HG02870 (cell line): ENCODE data around the gene RAPGEF4.

Experiments used
- ATAC-seq: cut with Tn5 transposase; IDR thresholded peaks from one replicate; pipeline ENCODE4 v1.9.1; 2021; ENCODE audit warnings: mild to moderate bottlenecking, moderate library complexity; ENCODE audit not compliant: unreplicated experiment

The RAPGEF4 gene

DNA sequence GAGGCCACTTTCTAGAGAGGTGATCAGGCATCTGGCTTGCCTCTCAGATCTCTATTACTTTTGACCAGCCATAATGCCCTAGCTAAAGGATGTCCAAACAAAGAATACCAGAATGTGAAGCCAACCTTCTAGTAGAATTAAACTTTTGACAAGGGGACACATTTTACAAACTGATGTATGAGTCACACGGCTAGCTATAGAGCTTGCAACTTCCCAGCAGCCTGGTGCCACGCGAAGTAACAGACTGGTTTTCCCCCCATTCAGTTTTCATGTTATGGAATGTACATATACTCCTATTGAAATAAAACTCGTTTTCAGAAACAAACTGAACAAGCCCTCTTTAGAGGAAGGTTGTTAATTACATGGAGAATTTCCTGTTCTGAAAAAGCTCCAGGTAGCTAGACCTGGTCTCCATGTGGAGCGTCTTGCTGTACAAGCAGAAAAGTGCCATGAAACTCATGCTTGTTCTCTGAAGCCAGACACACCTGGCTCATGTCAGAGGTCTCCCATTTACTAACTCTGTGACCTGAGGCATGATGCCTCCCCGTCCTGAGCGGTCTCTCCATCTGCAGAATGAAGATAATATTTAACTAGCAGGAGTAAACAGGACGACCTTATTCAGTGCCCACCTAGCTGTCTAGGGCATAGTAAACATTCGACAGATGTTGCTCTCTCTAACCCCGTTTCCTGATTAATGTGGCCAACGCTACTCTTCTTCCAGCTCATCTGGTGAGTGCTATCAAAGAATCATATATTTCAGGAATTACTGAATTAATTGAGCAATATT, 258.5 kb downstream of the RAPGEF4 start:
- ATAC-seq, result no peak

DNA sequence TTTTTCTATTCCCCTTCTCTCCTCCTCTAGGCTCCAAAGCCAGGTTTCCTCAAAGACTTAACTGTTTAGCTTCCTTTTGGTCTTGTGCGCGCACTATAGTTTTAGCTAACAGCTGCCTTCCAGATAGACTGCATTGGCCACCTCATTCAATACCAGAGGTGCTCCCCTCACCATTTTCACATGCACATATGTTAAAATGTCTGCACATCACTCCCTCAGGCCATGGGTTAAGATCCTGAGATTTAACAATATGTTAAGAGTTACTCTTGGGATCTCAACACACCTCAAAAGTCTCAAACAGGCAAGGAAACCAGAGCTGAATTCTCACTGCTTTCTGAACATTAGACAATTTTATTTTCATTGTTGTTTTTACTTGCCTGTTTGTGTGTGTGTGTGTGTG, 259.2 kb downstream of the RAPGEF4 start:
- ATAC-seq, result no peak

DNA sequence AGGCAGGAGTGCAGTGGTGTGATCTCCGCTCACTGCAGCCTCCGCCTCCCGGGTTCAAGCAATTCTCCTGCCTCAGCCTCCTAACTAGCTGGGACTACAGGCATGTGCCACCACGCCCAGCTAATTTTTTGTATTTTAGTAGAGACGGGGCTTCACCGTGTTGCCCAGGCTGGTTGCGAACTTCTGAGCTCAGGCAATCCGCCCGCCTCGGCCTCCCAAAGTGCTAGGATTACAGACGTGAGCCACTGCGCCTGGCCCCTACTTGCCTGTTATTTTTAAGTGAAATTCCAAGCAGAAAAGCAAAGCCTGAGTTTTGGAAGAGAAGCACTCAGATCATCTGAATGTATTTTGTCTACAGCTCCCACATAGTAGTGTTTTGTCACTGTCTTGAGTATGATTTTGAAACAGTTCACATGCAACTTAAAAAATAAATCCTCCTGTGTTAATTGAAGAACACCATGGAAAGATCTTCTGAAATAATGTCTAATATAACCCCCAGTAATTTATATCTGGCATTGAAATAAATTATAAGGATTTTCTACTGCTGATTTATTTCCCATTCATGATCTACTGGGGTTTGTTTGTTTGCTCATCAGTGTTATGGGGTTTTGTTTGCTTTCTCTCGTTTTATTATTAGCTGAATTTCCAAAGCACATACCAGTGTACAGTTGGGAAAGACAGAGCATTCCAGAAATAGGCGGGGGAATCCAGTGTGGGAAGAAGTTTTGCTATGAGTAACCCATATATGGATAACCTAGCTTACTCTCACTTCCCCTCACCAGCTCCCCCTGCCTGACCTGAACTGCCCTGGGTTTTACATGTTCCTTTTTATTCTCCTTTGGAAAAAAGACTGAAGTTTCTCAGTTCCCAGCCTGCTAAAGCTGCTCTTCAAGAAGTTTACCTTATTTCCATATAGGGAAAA, 259.9 kb downstream of the RAPGEF4 start:
- no peak for ATAC-seq

DNA sequence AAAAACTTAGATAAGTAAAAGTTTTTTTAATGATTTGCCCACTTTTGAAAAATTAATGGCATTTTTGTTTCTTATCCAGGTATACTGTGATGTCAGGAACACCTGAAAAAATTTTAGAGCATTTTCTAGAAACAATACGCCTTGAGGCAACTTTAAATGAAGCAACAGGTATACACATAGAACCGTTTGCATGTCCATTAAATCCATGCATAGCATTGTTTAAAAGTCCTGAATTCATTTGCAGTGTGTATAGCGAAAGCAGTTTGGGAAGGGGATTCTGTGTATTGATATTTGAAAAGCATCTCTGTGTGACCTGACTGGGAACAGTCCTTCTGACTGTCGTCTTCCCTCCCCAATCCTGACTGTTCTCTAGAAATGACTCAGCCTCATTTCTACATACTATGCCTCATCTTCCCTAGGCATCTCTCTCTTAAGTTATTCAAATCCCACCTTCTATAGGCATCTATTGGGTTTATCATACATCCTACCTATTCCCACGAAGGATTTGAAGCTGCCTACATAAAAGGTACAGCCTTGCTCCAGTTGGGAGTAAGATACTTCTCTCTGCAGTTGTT, 260.8 kb downstream of the RAPGEF4 start:
- ATAC-seq, result no peak

DNA sequence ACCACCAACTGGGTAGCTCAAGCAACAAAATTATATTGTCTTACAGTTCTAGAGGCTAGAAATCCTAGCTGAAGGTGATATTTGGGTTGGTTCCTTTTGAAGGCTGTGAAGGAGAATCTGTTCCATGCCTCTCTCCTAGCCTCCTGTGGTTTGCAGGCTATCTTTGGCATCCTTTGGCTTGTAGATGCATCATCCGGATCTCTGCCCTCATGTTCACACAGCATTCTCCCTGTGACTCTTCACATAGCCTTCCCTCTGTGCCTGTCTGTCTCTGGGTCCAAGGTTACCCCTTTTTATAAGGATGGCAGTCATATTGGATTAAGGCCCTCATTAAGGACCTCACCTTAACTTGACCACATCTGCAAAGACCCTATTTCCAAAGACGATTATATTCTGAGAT, 261.4 kb downstream of the RAPGEF4 start:
- no peak for ATAC-seq

DNA sequence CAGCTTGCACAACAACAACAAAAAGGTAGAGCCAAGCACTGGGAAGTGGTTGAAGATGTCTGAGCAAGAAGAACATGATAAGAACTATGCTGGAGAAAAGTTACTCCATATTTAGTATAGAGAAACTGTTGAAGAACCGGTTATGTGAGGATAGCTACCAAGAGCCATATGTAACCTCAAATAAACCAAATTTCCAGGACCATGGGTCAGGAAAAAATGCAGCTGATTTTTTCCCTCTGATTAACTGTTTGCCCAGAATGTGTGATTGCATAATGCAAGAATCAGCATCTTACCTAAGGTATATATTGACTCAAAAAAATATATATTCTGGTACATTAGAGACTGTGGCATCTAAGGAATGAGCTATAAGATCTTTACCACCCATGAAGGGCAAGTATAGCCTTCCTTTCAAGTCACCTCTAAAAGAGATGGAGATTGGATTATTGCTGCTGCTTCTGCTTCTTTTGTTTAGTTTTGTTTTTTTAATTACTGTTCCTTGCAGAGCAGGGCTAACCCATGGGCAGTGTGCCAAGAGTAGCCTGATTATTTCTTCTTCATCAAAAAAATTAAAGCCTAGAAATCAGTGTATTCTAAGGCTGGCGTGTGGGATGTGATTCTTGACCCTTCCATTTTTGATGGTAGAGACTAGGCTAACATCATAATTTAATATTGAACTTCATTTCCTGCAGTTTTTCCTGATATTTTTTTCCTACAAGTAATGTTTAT, 263.1 kb downstream of the RAPGEF4 start:
- ATAC-seq, result no peak

DNA sequence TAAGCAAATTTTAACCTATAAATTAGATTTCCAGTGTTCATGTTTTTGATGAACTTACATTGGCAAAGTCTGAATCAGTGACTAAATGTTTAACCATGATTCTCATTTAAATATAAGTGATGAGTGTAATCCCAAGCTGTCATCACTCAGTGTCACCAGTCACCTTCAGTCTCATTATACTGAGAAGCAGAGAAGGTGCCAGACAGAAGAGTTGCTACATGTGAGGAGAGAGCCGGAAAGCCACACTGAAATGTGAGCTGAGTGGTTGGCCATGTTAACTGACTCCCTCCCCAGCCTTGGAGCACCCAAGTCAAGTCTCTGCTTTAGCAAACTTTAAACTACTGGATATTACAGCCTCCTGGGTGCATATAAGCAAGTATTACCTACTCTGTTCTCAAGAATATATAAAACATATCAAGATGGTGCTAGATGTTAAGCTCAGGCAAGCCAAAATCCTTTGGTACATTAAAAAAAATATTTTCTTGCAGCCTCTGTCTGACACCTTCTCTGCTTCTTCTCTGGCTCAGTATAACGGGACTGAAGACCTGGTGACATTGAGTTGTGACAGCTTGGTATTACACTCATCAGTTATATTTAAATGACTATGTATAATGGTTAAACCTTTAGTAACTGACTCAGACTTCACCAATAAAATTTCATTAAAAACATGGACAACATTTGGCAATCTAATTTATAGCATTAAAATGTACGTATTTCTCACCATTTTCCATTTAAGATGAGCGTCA, 264.2 kb downstream of the RAPGEF4 start:
- no peak for ATAC-seq

DNA sequence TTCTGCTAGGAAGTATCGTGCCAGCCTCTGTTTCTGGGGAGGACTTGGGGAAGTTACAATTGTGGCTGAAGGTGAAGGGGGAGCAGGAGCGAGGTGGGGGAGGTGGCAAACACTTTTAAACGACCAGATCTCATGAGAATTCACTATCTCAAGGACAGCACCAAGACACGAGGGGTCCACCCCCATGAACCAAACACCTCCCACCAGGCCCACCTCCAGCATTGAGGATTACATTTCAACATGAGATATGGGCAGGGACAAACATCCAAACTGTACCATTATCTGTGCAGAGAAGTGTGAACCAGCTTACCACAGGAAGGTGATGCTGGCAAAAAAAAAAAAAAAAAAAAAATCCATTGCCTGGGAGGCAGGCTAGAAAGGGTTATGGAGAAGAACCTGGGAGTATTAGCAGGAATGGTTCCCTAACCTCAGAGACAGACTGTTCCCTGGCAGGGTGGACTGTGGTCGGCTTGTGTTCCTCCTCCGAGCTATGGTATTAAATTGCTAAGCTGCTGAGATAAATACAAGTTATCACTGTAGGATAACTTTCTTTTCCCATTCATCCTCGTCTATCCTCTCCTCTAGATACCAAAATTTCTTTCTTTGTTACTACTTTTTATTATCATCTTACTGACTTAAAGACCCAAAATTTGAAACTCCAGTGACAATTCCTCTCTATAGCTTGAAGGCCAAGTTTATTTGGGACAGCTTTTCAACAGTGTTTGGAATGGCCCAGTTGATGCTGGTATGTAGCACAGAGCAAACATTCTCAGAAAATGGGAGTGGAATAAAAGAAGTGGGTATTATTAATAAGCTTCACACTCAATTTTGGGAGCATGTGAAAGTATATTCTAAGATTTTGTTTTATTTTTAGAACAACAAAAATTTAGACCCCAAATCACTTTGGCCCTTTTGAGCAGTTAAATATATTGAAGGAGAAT, 266.3 kb downstream of the RAPGEF4 start:
- ATAC-seq, result no peak

DNA sequence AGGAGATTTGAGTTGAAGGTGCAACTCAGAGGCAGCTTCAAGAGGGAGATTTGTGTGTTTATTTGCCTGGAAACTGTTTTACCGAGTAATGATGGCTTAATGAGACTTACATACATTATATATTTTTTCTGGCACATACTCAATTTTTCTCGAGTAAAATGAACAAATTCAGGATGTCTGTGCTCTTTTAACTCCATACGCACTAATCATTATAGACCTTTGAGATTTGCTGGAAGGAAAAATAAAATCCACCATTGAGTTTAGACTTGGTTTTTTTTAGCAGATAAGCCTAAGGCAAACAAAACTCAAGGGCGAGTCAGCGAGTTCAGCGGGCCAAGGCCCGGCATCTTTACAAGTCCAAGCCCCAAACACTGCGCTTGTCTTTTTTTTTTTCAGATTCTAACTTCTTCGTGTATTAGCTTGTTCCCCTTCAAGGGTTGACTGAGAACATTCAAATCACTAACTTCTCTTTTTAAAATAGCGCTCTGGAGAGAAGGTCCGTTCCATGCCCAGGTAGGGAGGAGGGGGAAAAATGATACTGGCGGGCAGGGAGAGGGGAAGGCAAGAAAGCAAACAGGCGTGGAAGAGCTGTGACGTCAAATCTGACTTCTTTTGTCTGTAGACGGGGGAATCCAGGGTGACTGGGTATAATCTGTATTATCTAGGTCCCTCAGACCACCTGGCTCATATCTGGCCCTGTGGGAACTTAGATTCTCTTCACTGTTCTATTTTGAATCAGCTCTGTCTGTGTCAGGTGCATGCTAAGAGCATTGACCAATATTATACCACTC, 267.3 kb downstream of the RAPGEF4 start:
- ATAC-seq, result no peak

DNA sequence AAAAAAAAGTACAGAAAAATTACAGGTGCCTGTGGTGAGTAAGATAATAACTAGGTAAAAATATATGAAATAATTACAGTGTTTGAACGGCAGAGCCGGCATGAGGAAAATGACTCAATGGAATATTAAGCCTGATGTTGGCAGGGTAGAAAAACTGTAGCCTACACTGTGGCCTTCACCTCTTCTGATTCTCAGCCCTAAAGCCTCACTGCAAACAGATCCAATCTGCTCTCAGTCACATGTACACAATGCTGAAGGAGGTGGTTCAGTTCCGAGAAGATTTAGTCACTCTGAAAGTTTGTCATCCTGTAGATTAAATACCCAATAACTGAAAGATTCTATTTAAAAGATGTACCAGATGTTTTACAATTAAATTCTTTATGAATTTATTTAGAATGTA, 273.1 kb downstream of the RAPGEF4 start:
- no peak for ATAC-seq

DNA sequence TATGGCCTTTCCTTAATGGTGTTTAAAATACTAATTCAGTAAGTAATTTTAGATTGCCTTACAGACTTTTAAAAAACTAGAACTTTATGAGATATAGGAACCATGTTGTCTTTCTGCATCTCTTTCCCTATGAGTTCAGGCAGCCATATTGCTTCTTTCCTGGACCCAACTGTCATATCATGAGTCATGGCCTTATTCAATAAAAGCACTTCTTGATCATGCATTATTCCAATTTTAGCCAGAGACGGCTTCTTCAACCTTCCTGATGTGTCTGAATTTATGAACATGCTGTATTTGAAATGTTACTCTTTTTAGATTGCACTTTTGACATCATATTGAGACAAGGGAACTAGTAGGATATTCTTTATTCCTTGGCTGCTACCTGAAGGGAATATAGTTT, 274.6 kb downstream of the RAPGEF4 start:
- no peak for ATAC-seq

DNA sequence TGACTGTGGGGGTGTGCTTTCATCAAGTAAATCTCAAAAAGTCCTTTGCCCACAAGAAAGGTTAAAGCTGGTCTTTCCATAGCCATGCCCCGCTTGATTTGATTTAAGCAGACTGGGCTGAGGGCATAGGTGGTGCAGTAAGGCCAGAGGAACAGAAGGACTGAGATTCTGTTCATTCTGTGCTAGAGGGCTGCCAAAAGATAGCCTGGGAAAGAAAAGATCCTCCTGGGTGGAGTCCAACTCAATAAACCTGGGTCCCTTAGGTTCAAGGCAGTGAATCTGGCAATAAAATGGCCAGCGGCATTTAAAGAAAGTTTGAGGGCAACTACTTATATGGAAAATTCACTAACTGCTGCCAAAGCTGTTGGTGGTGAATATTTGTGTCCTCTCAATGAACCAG, 280.8 kb downstream of the RAPGEF4 start:
- no peak for ATAC-seq

DNA sequence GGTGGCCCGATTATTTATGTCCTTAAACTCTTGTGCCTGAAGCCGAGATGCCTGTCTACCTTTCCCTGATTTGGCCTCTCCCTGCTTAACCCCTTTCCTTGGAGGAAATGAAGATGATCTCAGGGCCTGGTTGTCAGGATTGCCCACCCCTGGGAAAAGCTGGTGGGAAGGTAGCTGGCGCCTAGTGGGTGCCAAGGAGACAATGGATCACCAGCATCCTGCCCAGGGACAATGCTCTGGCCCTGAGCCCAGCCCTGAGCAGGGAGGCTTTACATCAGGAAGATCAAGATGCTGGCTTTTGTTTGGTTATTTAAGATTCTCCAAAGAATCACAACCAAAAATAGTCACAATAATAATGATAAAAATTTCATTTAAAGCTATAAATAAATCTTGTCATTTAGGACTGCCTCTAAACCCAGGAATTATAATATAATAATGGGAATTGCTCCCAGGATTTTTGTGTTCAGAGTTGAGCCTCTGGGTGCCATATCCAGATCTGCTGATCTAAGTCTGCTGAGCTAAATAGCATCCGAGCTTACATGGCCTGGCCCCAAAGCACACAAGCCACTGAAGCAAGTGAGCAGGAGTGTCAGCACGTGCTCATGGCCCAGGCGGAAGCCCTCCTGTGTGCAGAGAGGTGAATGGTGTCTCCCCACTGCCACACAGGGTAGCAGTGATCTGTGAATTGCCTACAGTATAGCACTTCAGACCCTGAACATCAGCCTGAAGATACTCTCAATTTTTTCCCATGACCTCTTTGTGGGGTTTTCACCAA, 282.2 kb downstream of the RAPGEF4 start:
- ATAC-seq, result no peak

DNA sequence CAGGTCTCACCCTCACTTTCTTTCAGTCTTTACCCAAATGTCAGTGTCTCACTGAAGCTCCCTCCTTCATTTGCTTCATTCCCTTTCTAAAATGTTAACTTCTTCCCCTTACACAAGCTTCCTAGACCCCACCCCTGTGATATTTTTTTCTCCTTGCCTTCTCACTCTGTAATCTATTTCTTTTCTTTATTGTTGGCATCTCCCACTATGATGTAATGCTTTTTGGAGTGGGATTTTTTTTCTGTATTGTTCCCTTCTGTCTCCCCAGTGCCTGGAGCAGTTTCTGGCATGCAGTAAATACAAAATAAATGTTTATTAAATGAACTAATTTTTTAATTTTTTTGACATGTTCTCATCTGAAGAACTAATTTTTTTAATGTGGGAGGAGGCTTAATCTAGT, 284.1 kb downstream of the RAPGEF4 start:
- no peak for ATAC-seq

DNA sequence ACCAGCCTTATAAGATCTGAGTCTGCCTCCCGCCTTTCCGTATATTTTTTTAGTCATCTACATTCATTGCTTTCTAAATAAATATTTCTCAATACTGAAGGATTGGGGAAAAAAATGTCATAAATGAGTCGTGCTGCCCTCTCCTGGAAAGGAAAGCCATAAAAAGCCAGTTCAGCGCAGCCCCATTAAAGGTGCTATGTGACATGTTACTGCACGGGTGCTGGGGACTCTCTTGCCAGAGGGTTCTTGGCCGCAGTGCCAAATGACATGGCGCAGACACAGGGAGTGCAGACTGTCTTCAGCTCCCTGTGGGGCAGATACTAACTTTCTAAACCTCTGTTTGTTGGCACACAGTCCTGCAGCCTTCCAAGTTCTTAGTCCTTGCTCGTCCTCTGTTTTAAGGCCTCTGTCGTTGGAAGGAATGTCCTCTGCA, 286.3 kb downstream of the RAPGEF4 start:
- no peak for ATAC-seq

DNA sequence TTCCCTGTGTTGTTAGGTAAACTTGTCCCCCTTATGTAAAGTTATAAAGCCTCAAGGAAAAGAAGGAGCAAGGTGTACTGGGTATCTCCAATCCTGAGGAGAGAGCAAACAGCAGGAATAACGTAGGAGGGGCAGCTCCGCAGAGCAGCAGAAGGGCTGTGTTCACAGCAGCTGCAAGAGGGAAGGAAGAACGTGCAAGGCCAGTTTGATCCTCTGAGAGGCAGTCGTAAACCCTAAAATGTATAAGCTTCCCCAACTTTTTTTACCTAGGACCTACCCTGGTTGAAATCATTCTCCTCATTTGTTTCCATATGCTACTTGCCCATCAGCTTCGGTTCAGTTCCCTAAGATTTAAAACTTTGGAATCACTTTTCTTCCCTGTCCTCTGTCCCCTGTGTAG, 288.1 kb downstream of the RAPGEF4 start:
- ATAC-seq, result no peak

DNA sequence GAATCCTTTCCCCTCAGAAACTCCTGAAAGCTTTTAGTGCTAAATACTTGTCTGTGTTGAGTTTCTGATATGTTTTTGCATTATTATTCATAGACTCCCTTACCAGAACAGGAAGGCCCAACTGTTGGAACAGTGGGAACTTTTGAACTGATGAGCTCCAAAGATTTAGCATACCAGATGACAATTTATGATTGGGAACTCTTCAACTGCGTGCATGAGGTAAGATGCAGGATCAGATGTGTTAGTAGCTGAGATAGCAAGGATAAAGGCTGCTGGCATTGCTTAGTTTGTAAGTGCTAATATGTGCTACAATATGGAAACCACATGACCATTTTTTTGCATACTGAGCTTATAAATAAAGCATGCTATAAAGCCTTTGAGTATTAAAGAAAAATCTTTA, 290.8 kb downstream of the RAPGEF4 start:
- ATAC-seq, result no peak
